C1 segment of cervical spinal cord (tissue), 14 donors: ENCODE results near the gene CTNNA1.
"Not testable (repeated sequence)": the region's sequence is repeated elsewhere in the genome, so short reads cannot be mapped to it uniquely, and the experiment has no call there.

Experiments
- DNase-seq, 14 donors: peaks; one replicate each; lab custom pipeline; 2025; lab: John Stamatoyannopoulos, UW

The CTNNA1 gene

DNA sequence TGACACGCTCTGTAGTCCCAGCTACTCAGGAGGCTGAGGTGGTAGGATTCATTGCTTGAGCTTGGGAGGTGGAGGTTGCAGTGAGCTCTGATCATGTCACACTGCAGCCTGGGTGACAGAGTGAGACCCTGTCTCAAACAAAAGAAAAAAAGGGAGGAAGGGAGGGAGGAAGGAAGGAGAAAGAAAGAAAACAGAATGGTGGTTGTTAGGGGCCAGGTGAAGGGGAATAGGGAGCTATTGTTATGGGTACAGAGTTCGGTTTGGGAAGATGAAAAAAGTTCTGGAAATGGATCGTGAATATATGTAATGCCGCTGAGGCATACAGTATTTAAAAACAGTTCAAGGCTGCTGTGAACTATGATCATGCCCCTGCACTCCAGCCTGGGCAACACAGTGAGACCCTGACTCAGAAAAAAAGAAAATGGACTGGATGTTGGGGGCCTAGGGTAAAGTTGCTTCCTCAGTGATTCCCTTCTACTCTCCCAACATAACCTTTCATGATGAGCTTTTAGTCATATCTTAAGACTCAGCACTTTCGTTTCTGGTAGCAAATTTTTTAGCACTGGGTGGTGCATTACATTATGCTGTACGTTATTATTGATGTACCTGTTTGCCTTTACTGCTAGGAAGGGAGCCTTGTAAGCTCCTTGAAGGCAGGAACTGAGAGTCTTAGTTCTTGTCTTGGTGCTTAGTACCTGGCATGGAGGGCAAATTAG lies 4.0 kb downstream of the CTNNA1 start:
- DNase-seq = no peak

GRCh38 chr5:138760448-138761110 lies 7.4 kb downstream of the CTNNA1 start:
- DNase-seq = no peak

GRCh38 chr5:138761115-138761514 lies 7.9 kb downstream of the CTNNA1 start:
- DNase-seq = not testable (repeated sequence)

DNA sequence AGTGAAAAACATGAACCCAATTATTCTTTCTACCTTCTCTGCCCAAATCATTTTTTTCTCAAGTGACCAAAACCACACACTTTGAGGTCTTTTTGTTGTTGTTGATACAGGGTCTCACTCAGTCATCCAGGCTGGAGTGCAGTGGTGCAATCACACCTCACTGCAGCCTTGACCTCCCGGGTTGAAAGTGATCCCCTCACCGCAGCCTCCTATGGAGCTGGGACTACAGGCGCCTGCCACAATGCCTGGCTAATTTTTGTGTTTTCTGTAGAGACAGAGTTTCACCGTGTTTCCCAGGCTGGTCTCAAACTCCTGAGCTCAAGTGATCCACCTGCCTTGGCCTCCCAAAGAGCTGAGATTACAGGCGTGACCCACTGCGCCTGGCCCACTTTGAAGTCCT lies 8.4 kb downstream of the CTNNA1 start:
- not testable (repeated sequence) for DNase-seq

- DNase-seq = no peak
These were observed 8.9 kb downstream of the CTNNA1 start for GRCh38 chr5:138762110-138762509.

- no peak for DNase-seq
These were observed 10.0 kb downstream of the CTNNA1 start for GRCh38 chr5:138763037-138763778.

DNA sequence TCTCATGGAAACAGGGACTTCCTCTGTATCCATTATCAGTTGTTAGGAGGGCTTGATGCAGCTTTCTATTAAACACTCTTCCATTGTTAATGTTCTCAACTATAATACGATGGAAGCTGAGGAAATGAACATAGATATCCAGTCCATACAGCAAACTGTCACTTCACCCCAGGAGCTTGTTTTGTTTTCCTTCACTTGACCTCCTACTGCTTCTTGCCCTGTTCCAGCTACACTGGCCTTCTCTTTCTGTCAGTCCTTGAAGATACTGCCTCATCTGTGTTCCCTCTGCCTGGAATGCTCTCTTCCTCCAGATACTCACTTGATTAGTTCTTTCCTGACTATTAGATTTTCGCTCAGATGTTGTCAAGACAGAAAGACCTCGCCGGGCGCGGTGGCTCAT lies 17.1 kb downstream of the CTNNA1 start:
- DNase-seq = no peak

GRCh38 chr5:138770977-138771376 lies 17.8 kb downstream of the CTNNA1 start:
- no peak for DNase-seq

DNA sequence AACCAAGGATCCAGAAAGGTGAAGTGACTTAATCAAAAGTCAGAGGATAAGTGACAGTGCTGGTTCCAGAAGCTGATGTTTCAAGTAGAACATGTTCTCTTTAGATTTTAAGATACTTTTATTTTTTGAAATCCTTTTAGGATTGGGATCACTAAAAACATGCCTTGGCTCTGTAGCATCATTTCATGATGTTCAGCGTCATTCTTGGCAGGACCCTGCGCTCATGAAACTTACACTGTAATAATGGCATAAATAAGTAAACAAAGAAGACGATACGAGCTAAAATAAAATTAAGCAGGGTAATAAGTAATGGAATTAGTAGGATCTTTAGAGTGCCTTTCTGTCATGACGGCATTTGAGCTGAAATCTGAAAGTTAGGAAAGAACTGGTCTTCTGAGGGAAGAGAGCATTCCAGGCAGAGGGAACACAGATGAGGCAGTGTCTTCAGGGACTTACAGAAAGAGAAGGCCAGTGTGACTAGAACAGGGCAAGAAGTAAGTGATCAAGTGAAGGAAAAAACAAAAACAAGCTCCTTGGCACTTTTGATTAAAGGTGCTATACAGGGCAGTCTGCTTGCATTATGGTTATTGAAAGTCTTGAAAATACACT lies 19.9 kb downstream of the CTNNA1 start:
- DNase-seq = no peak

DNA sequence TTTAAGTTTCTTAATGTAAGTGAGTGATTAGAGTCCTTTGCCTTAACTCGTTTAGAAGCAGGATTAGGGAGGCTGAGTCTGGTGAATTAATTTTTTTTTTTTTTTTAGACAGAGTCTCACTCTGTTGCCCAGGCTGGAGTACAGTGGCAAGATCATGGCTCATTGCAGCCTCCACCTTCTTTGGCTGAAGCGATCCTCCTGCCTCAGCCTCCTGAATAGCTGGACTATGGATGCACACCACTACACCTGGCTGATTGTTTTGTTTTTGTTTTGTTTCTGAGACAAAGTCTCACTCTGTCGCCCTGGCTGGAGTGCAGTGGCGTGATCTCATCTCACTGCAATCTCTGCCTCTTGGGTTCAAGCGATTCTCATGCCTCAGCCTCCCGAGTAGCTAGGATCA lies 20.4 kb downstream of the CTNNA1 start:
- DNase-seq = not testable (repeated sequence)

- no peak for DNase-seq
These were observed 21.8 kb downstream of the CTNNA1 start for GRCh38 chr5:138775034-138775433.

DNA sequence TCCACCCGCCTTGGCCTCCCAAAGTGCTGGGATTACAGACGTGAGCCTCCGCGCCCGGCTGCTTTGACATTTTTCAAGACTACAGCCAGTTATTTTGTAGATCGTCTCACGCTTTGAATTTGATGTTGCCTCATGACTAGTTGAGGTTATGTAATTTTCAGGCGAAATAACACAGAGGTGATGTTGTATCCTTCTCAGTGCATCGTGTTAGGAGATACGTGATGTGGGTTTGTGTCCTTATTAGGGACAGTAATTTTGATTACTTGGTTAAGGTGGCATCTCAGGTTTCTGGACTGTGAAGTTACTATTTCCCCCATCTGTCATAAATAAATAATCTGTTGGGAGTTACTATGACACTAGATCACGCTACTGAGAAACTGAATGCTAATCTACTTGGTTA lies 25.0 kb downstream of the CTNNA1 start:
- no peak for DNase-seq

DNA sequence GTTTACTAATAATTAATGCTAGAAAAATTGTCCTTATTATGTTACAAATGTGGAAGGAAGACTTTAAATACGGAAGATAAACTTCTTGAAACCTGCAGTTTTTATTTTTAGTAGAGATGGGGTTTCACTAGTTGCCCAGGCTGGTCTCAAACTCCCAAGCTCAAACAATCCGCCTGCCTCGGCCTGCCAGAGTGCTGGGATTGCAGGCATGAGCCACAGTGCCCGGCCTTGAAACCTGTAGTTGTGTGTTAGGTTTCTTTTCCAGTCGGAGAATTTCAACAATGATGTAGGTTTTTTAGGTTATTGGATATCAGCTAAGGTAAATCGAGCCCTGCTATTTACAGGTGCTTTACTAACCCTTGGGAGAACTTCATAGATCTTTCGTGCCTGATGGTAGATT lies 30.8 kb downstream of the CTNNA1 start:
- DNase-seq = no peak

- DNase-seq = no peak
These were observed 31.4 kb downstream of the CTNNA1 start for GRCh38 chr5:138784590-138784989.

GRCh38 chr5:138789771-138790242 lies 36.6 kb downstream of the CTNNA1 start:
- DNase-seq = no peak

DNA sequence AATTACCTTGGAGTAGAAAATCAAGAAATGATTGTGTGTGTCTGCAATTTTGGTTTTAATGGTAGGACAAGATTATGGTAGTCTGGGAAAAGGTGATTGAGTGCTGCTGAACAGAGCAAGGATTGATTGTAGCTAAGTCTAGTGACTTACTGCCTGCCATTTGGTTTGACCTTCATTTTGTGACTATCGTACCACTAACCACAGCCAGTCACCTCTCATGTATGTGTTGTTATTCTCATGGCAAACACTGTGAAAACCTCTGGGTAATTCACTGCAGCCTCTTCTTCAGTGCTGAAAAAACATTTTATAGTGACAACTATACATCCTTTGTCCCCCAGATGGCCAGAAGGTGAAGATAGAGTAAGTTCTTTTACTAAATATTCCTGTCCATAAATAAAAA lies 37.5 kb downstream of the CTNNA1 start:
- no peak for DNase-seq

DNA sequence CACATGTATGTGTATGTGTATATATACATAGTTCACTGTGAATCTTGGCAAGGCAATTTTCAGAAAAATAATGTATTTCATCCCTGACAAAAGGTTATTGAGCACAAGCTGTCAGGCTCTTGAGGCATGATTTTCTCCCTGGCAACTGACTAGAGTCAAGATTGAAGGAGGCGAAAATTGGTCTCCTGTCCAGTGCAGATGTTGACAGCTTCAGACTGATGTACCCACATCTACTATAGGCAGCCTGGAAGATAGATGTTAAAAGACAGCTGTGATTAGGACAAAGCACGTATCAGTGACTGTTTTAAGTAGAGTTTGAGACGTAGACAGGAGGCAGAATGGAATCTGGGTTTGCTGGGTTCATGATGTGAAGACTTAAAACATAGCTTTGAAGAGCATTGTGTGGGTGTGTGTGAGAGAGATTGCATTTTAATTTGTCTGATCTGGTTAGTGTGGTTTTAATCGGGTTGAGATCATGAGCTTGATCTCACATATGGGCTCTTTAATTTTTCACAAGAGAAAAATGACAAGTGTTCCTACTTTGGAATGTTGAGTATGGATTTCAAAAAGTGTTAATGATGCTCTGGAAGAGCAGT lies 39.1 kb downstream of the CTNNA1 start:
- DNase-seq = no peak

GRCh38 chr5:138793575-138793974 lies 40.4 kb downstream of the CTNNA1 start:
- DNase-seq = no peak

GRCh38 chr5:138803285-138803684 lies 50.1 kb downstream of the CTNNA1 start:
- no peak for DNase-seq

DNA sequence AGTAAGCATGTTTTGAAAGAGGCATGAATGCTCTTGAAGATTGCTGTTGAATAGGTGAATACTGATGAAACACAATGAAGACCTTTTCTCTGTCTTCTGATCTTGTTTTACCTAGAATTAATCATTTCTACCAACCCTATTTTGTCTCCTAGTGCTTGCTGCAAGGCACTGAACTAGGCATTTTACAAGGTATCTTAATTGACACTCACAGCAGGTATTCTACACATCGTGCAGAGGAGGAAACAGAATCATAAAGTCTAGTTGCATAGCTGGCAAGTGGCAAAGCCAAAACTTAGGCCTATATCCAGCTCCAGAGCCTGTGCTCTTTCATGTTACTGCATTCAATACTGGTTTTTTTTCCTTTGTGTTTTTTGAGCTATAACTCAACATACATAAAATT lies 50.7 kb downstream of the CTNNA1 start:
- no peak for DNase-seq

DNA sequence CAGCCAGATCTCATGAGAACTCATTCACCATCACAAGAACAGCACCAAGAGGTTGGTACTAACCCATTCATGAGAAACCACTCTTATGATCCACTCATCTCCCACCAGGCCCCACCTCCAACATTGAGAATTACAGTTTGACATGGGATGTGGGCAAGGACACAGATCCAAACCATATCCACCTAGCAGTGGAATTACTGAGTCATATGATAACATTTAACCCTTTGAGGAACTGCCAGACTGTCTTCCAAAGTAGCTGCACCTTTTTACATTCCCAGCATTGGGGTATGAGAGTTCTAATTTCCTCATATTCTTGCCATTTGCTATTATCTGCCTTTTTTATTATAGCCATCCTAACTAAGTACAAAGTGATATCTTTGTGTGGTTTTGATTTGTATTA lies 51.9 kb downstream of the CTNNA1 start:
- DNase-seq = no peak

DNA sequence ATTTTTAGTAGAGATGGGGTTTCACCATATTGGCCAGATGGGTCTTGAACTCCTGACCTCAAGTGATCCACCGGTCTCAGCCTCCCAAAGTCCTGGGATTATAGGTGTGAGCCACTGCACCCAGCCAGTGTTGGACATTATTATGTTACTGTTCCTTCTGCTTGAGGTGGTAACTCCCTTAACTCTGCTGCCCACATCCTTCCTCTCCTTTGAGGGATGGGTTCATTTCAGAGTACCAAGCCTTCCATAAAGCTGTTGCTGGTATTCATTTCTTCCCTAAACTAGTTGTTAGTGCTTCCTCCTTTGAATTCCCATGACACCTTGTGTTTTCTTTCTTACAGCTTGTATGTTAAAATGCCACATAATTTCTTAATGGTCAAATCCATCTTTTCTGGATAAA lies 54.0 kb downstream of the CTNNA1 start:
- no peak for DNase-seq
